Transverse colon (tissue), 4 donors: ENCODE data around the gene SLC38A3. TPM values are rescaled to one million over a fixed set of nuclear protein-coding genes. Genes with fewer than 3 reads are reported as not detected.

Source experiments
- DNase-seq: peaks from one replicate; pipeline ENCODE4 v3.0.0-alpha.2; 2019
- H3K27ac ChIP-seq, 4 donors: fragments of 200-600 bp; sonication (generic); 2 replicates each; pipeline ENCODE4 v1.5.1; 2016 to 2018; ENCODE audit warnings: inconsistent platforms in 4 of 4
- H3K27me3 ChIP-seq: fragments of 200-600 bp; sonication (generic); 2 replicates; pipeline ENCODE4 v1.5.1; 2017; ENCODE audit warnings: inconsistent platforms
- H3K36me3 ChIP-seq, 4 donors: fragments of 200-600 bp; sonication (generic); 2 replicates each; pipeline ENCODE4 v1.5.1; 2017 to 2019; ENCODE audit warnings: inconsistent platforms in 4 of 4
- H3K4me1 ChIP-seq, 4 donors: fragments of 200-600 bp; sonication (generic); 2 replicates each; pipeline ENCODE4 v1.5.1; 2017 to 2020; ENCODE audit warnings: inconsistent platforms in 4 of 4
- H3K4me3 ChIP-seq, 4 donors: fragments of 200-600 bp; sonication (generic); 1 replicate in 1 of 4; 2 replicates in 3 of 4; pipeline versions ENCODE4 v1.5.1 to v1.6.1; 2017 to 2019; ENCODE audit warnings: inconsistent platforms in 4 of 4
- H3K9me3 ChIP-seq, 2 donors: fragments of 200-600 bp; sonication (generic); 2 replicates each; pipeline ENCODE4 v1.5.1; 2017 to 2019; ENCODE audit warnings: inconsistent platforms in 2 of 2
- EP300 ChIP-seq: sonication (generic); formaldehyde crosslinking; IDR thresholded peaks from one replicate; pipeline ENCODE4 v1.6.1; 2017; ENCODE audit warnings: antibody characterized with exemption, low read depth
- POLR2A ChIP-seq: fragments of 450-650 bp; IDR thresholded peaks from one replicate; pipeline ENCODE4 v1.6.1; 2016; ENCODE audit warnings: antibody characterized with exemption, mild to moderate bottlenecking, moderate library complexity
- POLR2AphosphoS5 ChIP-seq, 3 donors: sonication (generic); formaldehyde crosslinking; IDR thresholded peaks; one replicate each; pipeline ENCODE4 v1.6.1; 2016; ENCODE audit warnings: antibody characterized with exemption in 3 of 3
- WGBS, 2 donors: methylation state at CpG; one replicate each; pipeline ENCODE4 v1.1.5; 2018; ENCODE audit warnings: low coverage in 1 of 2; 5-methylcytosine and 5-hydroxymethylcytosine counted together
- in situ Hi-C, 4 donors: fragments of 200-750 bp; cut with MboI; loops; one replicate each; pipeline versions ENCODE4 v1.15.0 to v1.15.1; 2017; ENCODE audit warnings: low sequenced_read_pairs in 3 of 4, low pct_ligation_motif_present in 1 of 4, low pct_unique_long_range_greater_than_20kb in 1 of 4
- intact Hi-C: fragments of 100-400 bp; cut with DNase I; formaldehyde crosslinking; loops from one replicate; pipeline ENCODE4 v1.15.1; 2023; ENCODE audit warnings: low total_unique reads
- total RNA-seq, 4 donors: library from RNA; depleted of rRNA; stranded (reverse); fragments of >200 nt; gene quantifications; one replicate each; pipeline ENCODE4 v1.1.0, GENCODE V29; 2016
- TF ChIP-seq, protein P1 (sequence below), 5 experiments: fragments of 200-600 bp in 3 of 5; fragments of 450-650 bp in 2 of 5; sonication (generic) in 3 of 5; IDR thresholded peaks; 1 replicate in 2 of 5; 2 replicates in 3 of 5; pipeline ENCODE4 v1.5.1; 2016 to 2017; ENCODE audit warnings: antibody characterized with exemption in 5 of 5, inconsistent platforms in 3 of 5, mild to moderate bottlenecking in 2 of 5, moderate library complexity in 1 of 5

SLC38A3 gene
- total RNA-seq, 4 donors from 2014 or later = not detected

DNA sequence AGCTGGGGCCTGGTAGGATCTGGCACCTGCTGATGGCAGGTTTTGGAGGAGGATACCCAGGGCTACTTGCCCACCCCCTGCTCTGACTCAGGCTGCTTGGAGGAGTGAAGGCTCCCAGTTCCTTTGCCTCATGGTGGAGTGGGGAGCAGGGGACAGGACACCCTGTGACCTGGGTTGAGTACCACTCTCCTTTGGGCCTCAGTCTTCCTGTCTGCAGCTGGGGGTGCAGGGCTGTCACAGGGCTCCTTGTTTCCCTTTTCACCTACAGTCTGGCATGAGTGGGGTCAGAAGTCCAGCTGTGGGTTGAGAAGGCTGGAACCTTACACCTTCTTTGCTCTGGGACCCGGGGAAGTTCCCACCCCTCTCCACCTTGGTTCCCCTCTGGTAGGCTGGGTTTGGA, 35.2 kb upstream of the SLC38A3 start:
- DNase-seq = no peak
- Histone ChIP-seq H3K9me3 (no peaks in the 10 kb centered on the region), H3K27ac (peak overlapping the region in 3 of 4 donors; percentile 18 to 32 (median 28)), H3K27me3 (no peaks in the 10 kb centered on the region), H3K4me3 (no peak overlapping the region), H3K4me1 (peaks cover 35 to 70% (median 47%) of the 10 kb centered on the region in 4 donors), H3K36me3 (no peaks in the 10 kb centered on the region)
- TF ChIP-seq EP300 = no peak
- TF ChIP-seq, protein P1, sequence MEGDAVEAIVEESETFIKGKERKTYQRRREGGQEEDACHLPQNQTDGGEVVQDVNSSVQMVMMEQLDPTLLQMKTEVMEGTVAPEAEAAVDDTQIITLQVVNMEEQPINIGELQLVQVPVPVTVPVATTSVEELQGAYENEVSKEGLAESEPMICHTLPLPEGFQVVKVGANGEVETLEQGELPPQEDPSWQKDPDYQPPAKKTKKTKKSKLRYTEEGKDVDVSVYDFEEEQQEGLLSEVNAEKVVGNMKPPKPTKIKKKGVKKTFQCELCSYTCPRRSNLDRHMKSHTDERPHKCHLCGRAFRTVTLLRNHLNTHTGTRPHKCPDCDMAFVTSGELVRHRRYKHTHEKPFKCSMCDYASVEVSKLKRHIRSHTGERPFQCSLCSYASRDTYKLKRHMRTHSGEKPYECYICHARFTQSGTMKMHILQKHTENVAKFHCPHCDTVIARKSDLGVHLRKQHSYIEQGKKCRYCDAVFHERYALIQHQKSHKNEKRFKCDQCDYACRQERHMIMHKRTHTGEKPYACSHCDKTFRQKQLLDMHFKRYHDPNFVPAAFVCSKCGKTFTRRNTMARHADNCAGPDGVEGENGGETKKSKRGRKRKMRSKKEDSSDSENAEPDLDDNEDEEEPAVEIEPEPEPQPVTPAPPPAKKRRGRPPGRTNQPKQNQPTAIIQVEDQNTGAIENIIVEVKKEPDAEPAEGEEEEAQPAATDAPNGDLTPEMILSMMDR (IDR thresholded peaks at IDR 0.05) = no peak
- in situ Hi-C loops (no loop called here), intact Hi-C loops (no loop called here)
- 83% methylated on average over 1 of the region's 1 CpG; no CpG with 5 or more reads in 1 of the 2 donors for WGBS, 2 donors

DNA sequence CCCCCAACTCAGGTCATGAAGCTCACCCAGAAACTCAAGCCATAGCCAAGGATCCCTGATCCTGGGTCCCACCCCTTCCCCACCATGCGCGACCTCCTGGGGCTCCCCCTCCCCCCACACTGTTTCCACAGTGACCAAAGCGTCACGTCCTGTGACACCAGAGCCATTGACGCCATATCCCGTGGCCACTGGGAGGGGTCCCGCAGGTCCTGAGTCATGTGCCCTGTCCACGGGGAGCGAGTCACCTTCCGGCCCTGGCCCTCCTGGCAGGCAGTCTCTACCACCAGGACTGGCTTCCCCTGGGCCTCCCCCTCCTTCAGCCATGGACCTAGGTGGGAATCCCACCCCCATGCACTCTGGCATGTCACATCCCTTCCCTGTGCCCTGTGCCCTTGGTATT, 34.4 kb upstream of the SLC38A3 start:
- in situ Hi-C loops = no loop called here

DNA sequence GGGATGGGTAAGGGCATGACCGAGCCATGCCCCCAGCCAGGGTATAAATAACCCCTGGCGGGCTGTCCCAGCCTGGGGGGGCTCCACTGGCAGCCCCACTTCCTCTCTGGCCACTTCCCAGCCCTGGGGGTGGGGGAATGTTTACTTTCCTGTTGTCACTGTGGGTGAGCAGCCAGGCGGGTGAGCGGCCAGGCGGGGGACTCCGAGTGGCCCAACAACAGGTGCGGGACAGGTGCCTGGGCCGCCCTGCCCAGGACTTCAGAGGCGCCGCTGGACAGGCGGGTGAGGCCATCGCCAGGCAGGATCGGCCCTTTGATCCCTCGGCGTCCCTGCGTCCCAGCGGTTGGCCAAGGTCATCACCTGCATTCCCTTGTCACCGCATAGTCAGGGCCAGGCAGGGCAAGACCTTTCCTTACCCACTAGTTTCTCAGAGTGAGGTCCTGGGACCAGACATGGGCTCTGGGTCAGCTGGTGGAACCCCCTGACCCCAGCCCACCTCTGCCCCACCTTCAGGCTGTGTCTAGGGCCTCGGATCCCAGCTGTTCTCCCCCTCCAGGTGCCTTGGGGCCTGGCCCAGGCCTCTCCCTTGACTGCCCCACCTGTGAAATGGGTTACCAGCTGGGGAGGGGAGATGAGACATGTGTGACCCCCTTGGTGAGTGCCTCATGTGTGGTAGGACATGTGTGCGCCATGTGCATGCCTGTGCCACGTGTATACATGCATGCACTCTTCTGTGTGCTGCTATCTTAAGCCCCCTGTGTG, 33.4 kb upstream of the SLC38A3 start:
- Histone ChIP-seq H3K27me3 (no peaks in the 10 kb centered on the region), H3K36me3 (no peaks in the 10 kb centered on the region), H3K4me1 (peaks cover 18 to 52% (median 30%) of the 10 kb centered on the region in 4 donors), H3K27ac (peak overlapping the region in 3 of 4 donors; percentile 38 to 55 (median 48)), H3K9me3 (no peaks in the 10 kb centered on the region), H3K4me3 (no peak overlapping the region)
- TF ChIP-seq POLR2AphosphoS5 (IDR thresholded peaks at IDR 0.05) = peak; percentile 32 to 69 (median 46)
- TF ChIP-seq, protein P1 (IDR thresholded peaks at IDR 0.05) = no peak
- DNase-seq = peak; percentile 60
- WGBS, 2 donors = 65% methylated on average over 16 of the region's 21 CpGs; no CpG with 5 or more reads in 1 of the 2 donors
- in situ Hi-C loops (no loop called here), intact Hi-C loops (no loop called here)

More for the DNA sequence above, 34.4 kb upstream of the SLC38A3 start:
- DNase-seq = no peak
- H3K36me3 ChIP-seq = no peaks in the 10 kb centered on the region
- H3K4me1 ChIP-seq = peaks cover 28 to 62% (median 40%) of the 10 kb centered on the region in 4 donors
- H3K27ac ChIP-seq = peak overlapping the region; percentile 0 to 55 (median 35)
- no peaks in the 10 kb centered on the region for H3K9me3 ChIP-seq
- H3K27me3 ChIP-seq = no peaks in the 10 kb centered on the region
- TF ChIP-seq POLR2A = no peak
- no peak for TF ChIP-seq POLR2AphosphoS5 (IDR thresholded peaks at IDR 0.05)
- TF ChIP-seq EP300 = no peak
- TF ChIP-seq, protein P1 (IDR thresholded peaks at IDR 0.05) = no peak
- no peak overlapping the region for H3K4me3 ChIP-seq
- 71% methylated on average over 10 of the region's 10 CpGs; no CpG with 5 or more reads in 1 of the 2 donors for WGBS, 2 donors
- intact Hi-C loops = no loop called here

DNA sequence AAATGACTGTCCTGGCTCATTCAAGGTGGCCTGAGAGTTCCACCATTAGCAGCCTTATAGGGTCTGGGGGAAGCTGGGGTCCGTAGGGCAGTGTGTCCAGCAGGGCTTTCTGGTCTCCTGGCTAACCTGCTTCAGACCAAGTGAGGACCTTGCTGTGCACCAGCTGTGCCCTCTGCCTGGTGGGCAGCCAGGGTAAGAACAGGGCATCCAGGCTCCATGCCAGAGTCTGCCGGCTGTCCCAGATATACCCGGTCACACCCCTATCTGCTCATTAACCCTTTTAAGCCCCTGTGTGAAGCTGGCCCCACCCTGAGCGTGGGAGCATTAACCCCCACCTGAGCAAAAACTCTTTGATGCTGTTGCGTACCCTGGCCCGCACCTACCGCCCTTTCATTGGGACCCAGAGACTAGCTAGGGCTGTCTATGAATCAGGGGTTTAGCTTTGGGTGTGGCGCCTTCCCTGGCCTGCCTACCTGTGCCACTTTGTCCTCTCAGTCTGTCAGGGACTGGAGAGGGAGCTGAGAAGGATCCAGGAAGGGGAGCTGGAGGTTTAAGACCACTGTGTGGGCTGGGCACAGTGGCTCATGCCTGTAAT, 32.3 kb upstream of the SLC38A3 start:
- H3K4me1 ChIP-seq = peaks cover 8 to 48% (median 24%) of the 10 kb centered on the region in 4 donors
- intact Hi-C loops = no loop called here
- peak overlapping the region in 2 of 4 donors; percentile 15 to 55 for H3K27ac ChIP-seq
- in situ Hi-C loops = no loop called here
- no peak for DNase-seq
- no peaks in the 10 kb centered on the region for H3K27me3 ChIP-seq
- TF ChIP-seq, protein P1 (IDR thresholded peaks at IDR 0.05) = no peak
- TF ChIP-seq POLR2AphosphoS5 (IDR thresholded peaks at IDR 0.05) = no peak
- no peak for TF ChIP-seq POLR2A
- TF ChIP-seq EP300 = no peak
- no peak overlapping the region for H3K4me3 ChIP-seq
- no peaks in the 10 kb centered on the region for H3K9me3 ChIP-seq
- no peaks in the 10 kb centered on the region for H3K36me3 ChIP-seq
- WGBS, 2 donors = 48% methylated on average over 8 of the region's 8 CpGs; no CpG with 5 or more reads in 1 of the 2 donors
